C4-2B (cell line): ENCODE results near the gene PDHX.

Source experiments
- ZFX ChIP-seq: fragments of 450-650 bp; IDR thresholded peaks from 2 replicates; pipeline ENCODE4 v1.6.1; 2017
- TF ChIP-seq, protein P1 (sequence below): fragments of 450-650 bp; conservative IDR thresholded peaks from 2 replicates; pipeline ENCODE4 v1.5.1; 2017; ENCODE audit warnings: mild to moderate bottlenecking

GRCh38 chr11:34905666-34906065, 10.8 kb upstream of the PDHX start:
- TF ChIP-seq ZFX, result no peak
- TF ChIP-seq, protein P1, sequence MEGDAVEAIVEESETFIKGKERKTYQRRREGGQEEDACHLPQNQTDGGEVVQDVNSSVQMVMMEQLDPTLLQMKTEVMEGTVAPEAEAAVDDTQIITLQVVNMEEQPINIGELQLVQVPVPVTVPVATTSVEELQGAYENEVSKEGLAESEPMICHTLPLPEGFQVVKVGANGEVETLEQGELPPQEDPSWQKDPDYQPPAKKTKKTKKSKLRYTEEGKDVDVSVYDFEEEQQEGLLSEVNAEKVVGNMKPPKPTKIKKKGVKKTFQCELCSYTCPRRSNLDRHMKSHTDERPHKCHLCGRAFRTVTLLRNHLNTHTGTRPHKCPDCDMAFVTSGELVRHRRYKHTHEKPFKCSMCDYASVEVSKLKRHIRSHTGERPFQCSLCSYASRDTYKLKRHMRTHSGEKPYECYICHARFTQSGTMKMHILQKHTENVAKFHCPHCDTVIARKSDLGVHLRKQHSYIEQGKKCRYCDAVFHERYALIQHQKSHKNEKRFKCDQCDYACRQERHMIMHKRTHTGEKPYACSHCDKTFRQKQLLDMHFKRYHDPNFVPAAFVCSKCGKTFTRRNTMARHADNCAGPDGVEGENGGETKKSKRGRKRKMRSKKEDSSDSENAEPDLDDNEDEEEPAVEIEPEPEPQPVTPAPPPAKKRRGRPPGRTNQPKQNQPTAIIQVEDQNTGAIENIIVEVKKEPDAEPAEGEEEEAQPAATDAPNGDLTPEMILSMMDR, result no peak
